Endothelial cell of umbilical vein (primary cell): ENCODE measurements around the gene ADAT3. TPM values are rescaled to one million over a fixed set of nuclear protein-coding genes. Genes with fewer than 3 reads are reported as not detected.

ENCODE experiments used
- BruUV-seq: library from RNA; stranded (reverse); fragments of 400-500 nt; replicated peaks from 2 replicates; lab custom pipeline; 2021; lab: Mats Ljungman, UMichigan
- CTCF ChIA-PET: fragments of 300-600, 350-600 bp; sonication (Branson Sonifier 250); formaldehyde crosslinking; loops from one replicate; lab custom pipeline; 2021; ENCODE audit warnings: antibody characterized with exemption, inconsistent platforms; lab: Charles Lee
- POLR2A ChIA-PET: fragments of 300-600, 350-600 bp; sonication (Branson Sonifier 250); formaldehyde crosslinking; loops from one replicate; lab custom pipeline; 2021; ENCODE audit warnings: antibody characterized with exemption, inconsistent platforms; lab: Charles Lee
- DNase-seq: peaks from one replicate; pipeline ENCODE4 v3.0.0-alpha.2; 2011; ENCODE audit warnings: low read depth, low spot score
- FAIRE-seq: peaks from 2 replicates; lab custom pipeline; 2011; peaks lifted over from hg19 to GRCh38; lab: Jason Lieb, UNC
- H2AFZ ChIP-seq: 2 replicates; pipeline ENCODE4 v1.6.0; 2012; ENCODE audit warnings: low read depth, low read length, control low read depth, inconsistent platforms
- H3K27ac ChIP-seq: 2 replicates; pipeline ENCODE4 v1.5.1; 2011; ENCODE audit warnings: low read depth, mild to moderate bottlenecking, control low read depth, low read length, moderate library complexity; ENCODE audit not compliant: insufficient read depth
- H3K27me3 ChIP-seq, 2 experiments: 2 replicates each; pipeline versions ENCODE4 v1.6.0 to v1.6.1; 2011; ENCODE audit warnings: low read length in 2 of 2, mixed read lengths in 1 of 2; ENCODE audit not compliant: control insufficient read depth in 2 of 2, insufficient read depth in 2 of 2
- H3K36me3 ChIP-seq, 2 experiments: 2 replicates in 1 of 2; 3 replicates in 1 of 2; pipeline ENCODE4 v1.5.1; 2011; ENCODE audit warnings: low read length in 2 of 2, mild to moderate bottlenecking in 1 of 2, moderate library complexity in 1 of 2; ENCODE audit not compliant: control insufficient read depth in 2 of 2, insufficient read depth in 2 of 2; ENCODE audit errors: extremely low read depth in 1 of 2
- H3K4me1 ChIP-seq: 3 replicates; pipeline ENCODE4 v1.5.1; 2011; ENCODE audit warnings: mild to moderate bottlenecking, low read length; ENCODE audit not compliant: control insufficient read depth, insufficient read depth; ENCODE audit errors: extremely low read depth
- H3K4me2 ChIP-seq: 2 replicates; pipeline ENCODE4 v1.6.1; 2011; ENCODE audit warnings: low read length, control low read depth, mixed read lengths; ENCODE audit not compliant: insufficient read depth
- H3K4me3 ChIP-seq, 3 experiments: fragments of 200-600 bp in 1 of 3; sonication (generic), shearing (Covaris generic) in 1 of 3; replicated peaks in 1 of 3; 2 replicates each; pipeline ENCODE4 v1.5.1; 2011 to 2016; ENCODE audit warnings: control low read depth in 3 of 3, low read length in 3 of 3, mild to moderate bottlenecking in 2 of 3, inconsistent platforms in 1 of 3, low read depth in 1 of 3, moderate library complexity in 1 of 3; ENCODE audit not compliant: insufficient read depth in 1 of 3
- H3K79me2 ChIP-seq: 2 replicates; pipeline ENCODE4 v1.6.0; 2012; ENCODE audit warnings: low read length, inconsistent platforms; ENCODE audit not compliant: control insufficient read depth, insufficient read depth
- H3K9ac ChIP-seq: replicated peaks from 2 replicates; pipeline ENCODE3; 2011; ENCODE audit warnings: low read length, control low read depth; ENCODE audit not compliant: insufficient read depth; ENCODE audit errors: extremely low read depth
- H3K9me1 ChIP-seq: replicated peaks from 3 replicates; pipeline ENCODE4 v1.6.0; 2011; ENCODE audit warnings: mild to moderate bottlenecking, low read length; ENCODE audit not compliant: control insufficient read depth, insufficient read depth; ENCODE audit errors: extremely low read depth
- H3K9me3 ChIP-seq: replicated peaks from 2 replicates; pipeline ENCODE4 v1.5.1; 2012; ENCODE audit warnings: low read length, inconsistent platforms; ENCODE audit not compliant: control insufficient read depth, insufficient read depth
- H4K20me1 ChIP-seq: replicated peaks from 2 replicates; pipeline ENCODE3; 2011; ENCODE audit warnings: mild to moderate bottlenecking, low read length; ENCODE audit not compliant: control insufficient read depth, insufficient read depth; ENCODE audit errors: extremely low read depth
- CTCF ChIP-seq, 2 donors: IDR thresholded peaks; 1 replicate in 1 of 2; 2 replicates in 1 of 2; pipeline ENCODE4 v1.5.1; 2011; ENCODE audit warnings: low read length in 2 of 2, mild to moderate bottlenecking in 2 of 2, moderate library complexity in 2 of 2, control low read depth in 1 of 2, inconsistent platforms in 1 of 2, low read depth in 1 of 2; ENCODE audit not compliant: insufficient read depth in 1 of 2; ENCODE audit errors: extremely low read depth in 1 of 2
- EZH2 ChIP-seq: IDR thresholded peaks from 2 replicates; pipeline ENCODE4 v1.6.1; 2012; ENCODE audit warnings: borderline replicate concordance, low read depth, mild to moderate bottlenecking, moderate library complexity, low read length, inconsistent platforms; ENCODE audit not compliant: severe bottlenecking
- FOS ChIP-seq: IDR thresholded peaks from 2 replicates; pipeline ENCODE4 v1.6.1; 2011; ENCODE audit warnings: mild to moderate bottlenecking, low read length, moderate library complexity, borderline replicate concordance; ENCODE audit not compliant: insufficient read depth
- GATA2 ChIP-seq: IDR thresholded peaks from 2 replicates; pipeline ENCODE4 v1.7.0; 2011; ENCODE audit warnings: low read depth, mild to moderate bottlenecking, moderate library complexity, mixed read lengths, low read length; ENCODE audit not compliant: insufficient read length, insufficient read depth
- JUN ChIP-seq: IDR thresholded peaks from 2 replicates; pipeline ENCODE4 v1.6.1; 2011; ENCODE audit warnings: borderline replicate concordance, low read depth; ENCODE audit not compliant: insufficient read length, insufficient read depth
- MAX ChIP-seq: IDR thresholded peaks from 2 replicates; pipeline ENCODE4 v1.6.1; 2011; ENCODE audit not compliant: insufficient read depth, insufficient read length
- MYC ChIP-seq: IDR thresholded peaks from one replicate; pipeline ENCODE4 v1.6.1; 2011; ENCODE audit warnings: mild to moderate bottlenecking, low read depth, low read length
- POLR2A ChIP-seq: IDR thresholded peaks from 2 replicates; pipeline ENCODE4 v1.6.1; 2012; ENCODE audit warnings: low read depth, mild to moderate bottlenecking, control low read depth, low read length
- POLR2AphosphoS5 ChIP-seq: IDR thresholded peaks from 2 replicates; pipeline ENCODE4 v1.6.1; 2012; ENCODE audit warnings: low read depth, mild to moderate bottlenecking, control low read depth, low read length, moderate library complexity; ENCODE audit not compliant: insufficient read depth
- dilution Hi-C: fragments of 300-500 bp; cut with MboI; formaldehyde crosslinking; loops from one replicate; pipeline ENCODE4 v1.15.0; 2019; ENCODE audit warnings: low sequenced_read_pairs; ENCODE audit not compliant: extremely low pct_ligation_motif_present
- intact Hi-C: fragments of 100-400 bp; cut with micrococcal nuclease; formaldehyde crosslinking; loops from one replicate; pipeline ENCODE4 v1.10.0; 2022
- polyA plus RNA-seq, 4 experiments: library from polyadenylated mRNA; depleted of rRNA in 3 of 4; stranded (reverse) in 3 of 4; unstranded in 1 of 4; fragments of >200 nt; gene quantifications; 2 replicates each; pipeline versions ENCODE4 v1.2.1 to v1.2.3, GENCODE V29; 2011 to 2012; ENCODE audit warnings: missing spikeins in 1 of 4
- total RNA-seq: library from RNA; stranded (reverse); gene quantifications from 2 replicates; pipeline ENCODE4 v1.2.3, GENCODE V29; 2021

The ADAT3 gene
- total and polyA plus RNA-seq, 2 donors (not counting 3 experiments of a cell fraction or from before 2014, with no cell fraction given), result 5.7 to 11.7 TPM

DNA sequence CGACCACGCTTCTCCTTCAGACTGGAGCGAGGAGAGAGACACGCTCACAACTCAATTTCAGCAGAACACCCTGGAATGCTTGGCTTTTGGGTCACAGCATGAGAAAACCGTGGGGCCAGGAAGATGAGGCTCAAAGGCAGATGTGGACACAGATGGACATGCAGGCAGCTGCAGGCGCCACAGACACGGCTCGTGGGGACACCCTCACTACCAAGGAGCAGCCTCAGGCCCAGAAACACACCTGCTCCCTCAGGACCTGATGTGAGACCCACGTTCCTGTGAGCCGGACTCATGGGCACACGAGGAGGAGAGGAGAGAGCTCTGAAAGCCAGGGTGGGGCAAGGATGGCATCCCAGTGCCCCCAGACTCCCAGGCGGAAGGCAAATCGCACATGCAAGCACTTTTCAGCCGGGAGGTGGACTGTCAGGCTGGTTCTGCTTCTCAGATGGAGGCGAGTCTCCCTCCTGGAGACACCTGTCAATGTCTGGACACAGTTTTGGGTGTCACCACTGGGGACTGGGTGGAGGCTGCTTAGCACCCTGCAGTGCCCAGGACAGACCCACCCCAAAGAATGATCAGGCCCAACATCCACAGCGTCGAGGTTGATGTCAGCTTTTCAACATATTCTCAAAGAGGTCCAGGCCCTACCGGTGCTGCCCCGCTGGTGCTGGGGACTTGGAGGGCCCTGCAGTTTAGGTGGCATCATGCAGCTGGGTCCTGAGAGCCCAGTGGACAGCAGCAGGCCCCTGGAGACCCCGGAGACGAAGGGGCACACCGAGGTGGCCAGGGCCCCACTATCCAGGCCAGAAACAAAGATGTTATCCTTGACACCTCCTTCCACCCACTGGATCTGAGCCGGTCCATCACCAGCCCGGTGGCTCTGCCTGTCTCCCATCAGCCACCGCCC, 22.2 kb upstream of the ADAT3 start:
- Histone ChIP-seq H3K9ac (peak overlapping the region; percentile 28), H3K36me3 (peaks cover 0 to 1% of the 10 kb centered on the region in 2 experiments), H3K4me3 (no peak overlapping the region), H3K4me1 (peaks cover 27% of the 10 kb centered on the region), H3K9me1 (no peaks in the 10 kb centered on the region), H3K4me2 (peak overlapping the region; percentile 9), H2AFZ (no peak overlapping the region), H3K79me2 (peaks cover 38% of the 10 kb centered on the region), H4K20me1 (no peaks in the 10 kb centered on the region), H3K27ac (peak overlapping the region; percentile 63), H3K9me3 (no peaks in the 10 kb centered on the region), H3K27me3 (no peaks in the 10 kb centered on the region)
- ChIA-PET CTCF (interaction anchor here (2.4 kb wide), 1 partner anchor 18 kb away, joined by 12 read pairs; no protein-coding TSS in a partner anchor), POLR2A (no interaction called here)
- intact Hi-C loops (no loop called here), dilution Hi-C loops (no loop called here)
- TF ChIP-seq MYC, result no peak
- TF ChIP-seq EZH2, result no peak
- no peak for TF ChIP-seq JUN
- no peak for TF ChIP-seq POLR2A
- no peak for TF ChIP-seq FOS
- TF ChIP-seq GATA2, result no peak
- TF ChIP-seq MAX, result no peak
- TF ChIP-seq POLR2AphosphoS5, result no peak
- TF ChIP-seq CTCF (IDR thresholded peaks at IDR 0.05; ENCODE audit: extremely low read depth in 1 of 2, insufficient read depth in 1 of 2, low read depth in 1 of 2, low read length in 2 of 2), result no peak
- DNase-seq (no peak), FAIRE-seq (no peak)
- BruUV-seq, result no TSS peak
